C4-2B (cell line): ENCODE data around the gene FAM13A.

Source experiments
- ZFX ChIP-seq: fragments of 450-650 bp; IDR thresholded peaks from 2 replicates; pipeline ENCODE4 v1.6.1; 2017
- TF ChIP-seq, protein P1 (sequence below): fragments of 450-650 bp; conservative IDR thresholded peaks from 2 replicates; pipeline ENCODE4 v1.5.1; 2017; ENCODE audit warnings: mild to moderate bottlenecking

DNA sequence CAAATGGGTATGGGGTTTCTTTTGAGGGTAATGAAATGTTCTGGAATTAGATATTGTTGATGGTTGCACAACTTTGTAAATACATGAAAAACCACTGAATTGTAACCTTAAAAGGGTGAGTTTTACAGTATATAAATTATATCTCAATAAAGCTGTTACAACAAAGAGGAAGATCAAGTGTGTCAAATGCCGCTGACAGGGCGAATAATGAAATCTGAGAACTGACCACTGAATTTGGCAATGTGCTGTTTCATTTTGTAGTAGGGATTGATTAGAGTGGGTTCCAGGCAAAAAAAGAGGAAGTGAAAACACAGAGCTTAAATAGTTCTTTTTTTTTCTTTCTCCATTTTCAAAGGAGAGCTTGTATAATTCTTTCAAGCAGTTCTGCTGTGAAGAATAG, 198.2 kb downstream of the FAM13A start:
- TF ChIP-seq, protein P1, sequence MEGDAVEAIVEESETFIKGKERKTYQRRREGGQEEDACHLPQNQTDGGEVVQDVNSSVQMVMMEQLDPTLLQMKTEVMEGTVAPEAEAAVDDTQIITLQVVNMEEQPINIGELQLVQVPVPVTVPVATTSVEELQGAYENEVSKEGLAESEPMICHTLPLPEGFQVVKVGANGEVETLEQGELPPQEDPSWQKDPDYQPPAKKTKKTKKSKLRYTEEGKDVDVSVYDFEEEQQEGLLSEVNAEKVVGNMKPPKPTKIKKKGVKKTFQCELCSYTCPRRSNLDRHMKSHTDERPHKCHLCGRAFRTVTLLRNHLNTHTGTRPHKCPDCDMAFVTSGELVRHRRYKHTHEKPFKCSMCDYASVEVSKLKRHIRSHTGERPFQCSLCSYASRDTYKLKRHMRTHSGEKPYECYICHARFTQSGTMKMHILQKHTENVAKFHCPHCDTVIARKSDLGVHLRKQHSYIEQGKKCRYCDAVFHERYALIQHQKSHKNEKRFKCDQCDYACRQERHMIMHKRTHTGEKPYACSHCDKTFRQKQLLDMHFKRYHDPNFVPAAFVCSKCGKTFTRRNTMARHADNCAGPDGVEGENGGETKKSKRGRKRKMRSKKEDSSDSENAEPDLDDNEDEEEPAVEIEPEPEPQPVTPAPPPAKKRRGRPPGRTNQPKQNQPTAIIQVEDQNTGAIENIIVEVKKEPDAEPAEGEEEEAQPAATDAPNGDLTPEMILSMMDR: no peak
- TF ChIP-seq ZFX: no peak
